ENCODE results near the gene KCNIP4. TPM values are rescaled to one million over a fixed set of nuclear protein-coding genes. Genes with fewer than 3 reads are reported as not detected.

The KCNIP4 gene
- total RNA-seq, 1 donor from 2014 or later: 16.7 TPM

GRCh38 chr4:21856754-21857153 is 91.8 kb downstream of the KCNIP4 start:
- DNase-seq (ENCODE audit: low spot score in 2 of 2) (no peak), FAIRE-seq (no peak)

- DNase-seq (ENCODE audit: low spot score in 2 of 2): no peak
- FAIRE-seq: no peak
Observed at GRCh38 chr4:21856301-21856700, 92.3 kb downstream of the KCNIP4 start.

GRCh38 chr4:21849077-21849476 is 99.5 kb downstream of the KCNIP4 start:
- DNase-seq (ENCODE audit: low spot score in 2 of 2): no peak

GRCh38 chr4:21848021-21848420 is 100.6 kb downstream of the KCNIP4 start:
- DNase-seq (ENCODE audit: low spot score in 2 of 2): no peak
- no peak for FAIRE-seq

More at GRCh38 chr4:21849077-21849476, 99.5 kb downstream of the KCNIP4 start:
- no peak for FAIRE-seq

GRCh38 chr4:21845663-21846062 is 102.9 kb downstream of the KCNIP4 start:
- DNase-seq (ENCODE audit: low spot score in 2 of 2) (no peak), FAIRE-seq (no peak)

GRCh38 chr4:21835712-21836111 is 112.9 kb downstream of the KCNIP4 start:
- DNase-seq (ENCODE audit: low spot score in 2 of 2) (no peak), FAIRE-seq (no peak)

- no peak for FAIRE-seq
Observed at GRCh38 chr4:21830272-21830671, 118.3 kb downstream of the KCNIP4 start.

GRCh38 chr4:21827575-21827974 is 121.0 kb downstream of the KCNIP4 start:
- FAIRE-seq: no peak

More at GRCh38 chr4:21830272-21830671, 118.3 kb downstream of the KCNIP4 start:
- no peak for DNase-seq (ENCODE audit: low spot score in 2 of 2)

GRCh38 chr4:21826071-21826470 is 122.5 kb downstream of the KCNIP4 start:
- DNase-seq (ENCODE audit: low spot score in 2 of 2) (no peak), FAIRE-seq (no peak)

More at GRCh38 chr4:21827575-21827974, 121.0 kb downstream of the KCNIP4 start:
- no peak for DNase-seq (ENCODE audit: low spot score in 2 of 2)

GRCh38 chr4:21819086-21819485 is 129.5 kb downstream of the KCNIP4 start:
- FAIRE-seq (no peak), DNase-seq (ENCODE audit: low spot score in 2 of 2) (no peak)

GRCh38 chr4:21815651-21816377 is 132.8 kb downstream of the KCNIP4 start:
- FAIRE-seq (no peak), DNase-seq (ENCODE audit: low spot score in 2 of 2) (no peak)

- FAIRE-seq (no peak), DNase-seq (ENCODE audit: low spot score in 2 of 2) (no peak)
Observed at GRCh38 chr4:21811565-21811964, 137.0 kb downstream of the KCNIP4 start.

- no peak for FAIRE-seq
- DNase-seq (ENCODE audit: low spot score in 2 of 2): no peak
Observed at GRCh38 chr4:21806991-21807390, 141.6 kb downstream of the KCNIP4 start.

GRCh38 chr4:21802406-21802805 is 146.2 kb downstream of the KCNIP4 start:
- FAIRE-seq: no peak
- DNase-seq (ENCODE audit: low spot score in 2 of 2): no peak

- no peak for DNase-seq (ENCODE audit: low spot score in 2 of 2)
- FAIRE-seq: no peak
Observed at GRCh38 chr4:21801661-21802385, 146.7 kb downstream of the KCNIP4 start.

GRCh38 chr4:21795091-21795490 is 153.5 kb downstream of the KCNIP4 start:
- no peak for DNase-seq (ENCODE audit: low spot score in 2 of 2)

GRCh38 chr4:21792736-21793135 is 155.8 kb downstream of the KCNIP4 start:
- FAIRE-seq: no peak
- no peak for DNase-seq (ENCODE audit: low spot score in 2 of 2)

More at GRCh38 chr4:21795091-21795490, 153.5 kb downstream of the KCNIP4 start:
- no peak for FAIRE-seq

- peak; percentile 90 for FAIRE-seq
- no peak for DNase-seq (ENCODE audit: low spot score in 2 of 2)
Observed at GRCh38 chr4:21790438-21791029, 158.0 kb downstream of the KCNIP4 start.

- FAIRE-seq: no peak
- DNase-seq (ENCODE audit: low spot score in 2 of 2): no peak
Observed at GRCh38 chr4:21780148-21780547, 168.4 kb downstream of the KCNIP4 start.

- DNase-seq (ENCODE audit: low spot score in 2 of 2) (no peak), FAIRE-seq (no peak)
Observed at GRCh38 chr4:21778702-21779101, 169.9 kb downstream of the KCNIP4 start.

- no peak for FAIRE-seq
- no peak for DNase-seq (ENCODE audit: low spot score in 2 of 2)
Observed at GRCh38 chr4:21775703-21776102, 172.9 kb downstream of the KCNIP4 start.

All from frontal cortex (tissue), 4 donors.